Measurements from ENCODE around the gene POLR1G.

DNA sequence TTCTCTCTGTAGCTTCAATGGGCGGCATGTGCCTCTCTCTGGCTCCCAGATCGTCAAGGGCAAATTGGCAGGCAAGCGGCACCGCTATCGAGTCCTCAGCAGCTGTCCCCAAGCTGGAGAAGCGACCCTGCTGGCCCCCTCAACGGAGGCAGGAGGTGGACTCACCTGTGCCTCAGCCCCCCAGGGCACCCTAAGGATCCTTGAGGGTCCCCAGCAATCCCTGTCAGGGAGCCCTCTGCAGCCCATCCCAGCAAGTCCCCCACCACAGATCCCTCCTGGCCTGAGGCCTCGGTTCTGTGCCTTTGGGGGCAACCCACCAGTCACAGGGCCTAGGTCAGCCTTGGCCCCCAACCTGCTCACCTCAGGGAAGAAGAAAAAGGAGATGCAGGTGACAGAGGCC, 1.7 kb downstream of the POLR1G start:
- TF ChIP-seq GATA2 (IDR thresholded peaks at IDR 0.05; ENCODE audit: low read depth, low read length) (no peak), GATA3 (IDR thresholded peaks at IDR 0.05; ENCODE audit: low read depth, low read length) (no peak)

Measured in SH-SY5Y (cell line).